ENCODE measurements around the gene VANGL1. TPM values are rescaled to one million over a fixed set of nuclear protein-coding genes. Genes with fewer than 3 reads are reported as not detected.

VANGL1 gene
- total RNA-seq, 1 experiment from 2014 or later = 13.6 TPM

DNA sequence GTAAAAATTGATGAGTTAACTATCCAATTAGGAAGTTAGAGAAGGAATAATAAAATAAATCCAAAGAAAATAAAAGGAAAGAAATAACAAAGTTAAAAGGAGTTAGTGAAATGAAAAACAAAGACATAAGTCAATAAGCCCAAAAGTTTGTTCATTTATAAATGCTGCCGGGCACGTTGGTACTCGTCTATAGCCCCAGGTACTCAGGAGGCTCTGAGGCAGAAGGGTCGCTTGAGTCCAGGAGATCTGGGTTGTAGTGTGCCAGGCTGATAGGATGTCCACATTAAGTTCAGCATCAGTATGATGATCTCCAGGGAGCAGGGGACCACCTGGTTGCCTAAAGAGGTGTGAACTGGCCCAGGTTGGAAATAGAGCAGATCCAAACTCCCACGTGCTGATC is 35.5 kb upstream of the VANGL1 start:
- H3K9me3 Mint-ChIP-seq = peaks cover 0 to 3% of the 10 kb centered on the region in 2 experiments; a peak in 2 of 5 replicates
- Histone ChIP-seq H4K20me1 (ENCODE audit: control insufficient read depth, insufficient read depth, insufficient read length) (no peaks in the 10 kb centered on the region), H2BK15ac (ENCODE audit: low read depth, low read length) (no peak overlapping the region), H3K4me1 (ENCODE audit: insufficient read depth, low read length) (peaks cover 3% of the 10 kb centered on the region; the same call in 1 of the 2 replicates), H3K23ac (ENCODE audit: insufficient read length, low read depth, low read length) (no peak overlapping the region), H3K79me1 (ENCODE audit: insufficient read depth, low read depth, low read length, poor library complexity, severe bottlenecking) (no peaks in the 10 kb centered on the region), H2BK120ac (ENCODE audit: low read depth, low read length, poor library complexity, severe bottlenecking) (no peak overlapping the region), H3K4me2 (ENCODE audit: insufficient read depth, insufficient read length, low read length) (no peak overlapping the region), H4K91ac (ENCODE audit: insufficient read length, low read depth, low read length) (no peak overlapping the region), H2AFZ (ENCODE audit: low read length) (no peak overlapping the region), H3K4ac (ENCODE audit: low read depth, low read length) (no peak overlapping the region), H3K9ac (ENCODE audit: extremely low read depth, insufficient read length, low read length) (no peak overlapping the region), H2BK5ac (ENCODE audit: insufficient read length, low read length) (no peak overlapping the region), H3K79me2 (ENCODE audit: insufficient read depth, low read length) (no peaks in the 10 kb centered on the region), H3T11ph (ENCODE audit: low read length) (no peak overlapping the region), H4K8ac (replicated peaks; ENCODE audit: insufficient read length, low read depth, low read length) (no peak overlapping the region), H3K27ac (ENCODE audit: insufficient read length, low read depth, low read length) (no peak overlapping the region), H3K23me2 (ENCODE audit: insufficient read length, low read depth, low read length, poor library complexity, severe bottlenecking) (no peaks in the 10 kb centered on the region), H3K14ac (ENCODE audit: insufficient read depth, low read length) (no peak overlapping the region), H4K5ac (ENCODE audit: insufficient read length, low read depth, low read length) (no peak overlapping the region), H3K27me3 (ENCODE audit: insufficient read depth, low read length) (no peaks in the 10 kb centered on the region), H2BK12ac (ENCODE audit: insufficient read length, low read depth, low read length) (no peak overlapping the region), H3K9me3 (ENCODE audit: control insufficient read depth, low read depth, low read length) (no peaks in the 10 kb centered on the region), H2AK5ac (ENCODE audit: insufficient read length, low read length) (no peak overlapping the region), H3K56ac (ENCODE audit: insufficient read length, low read depth, low read length) (no peak overlapping the region), H3K18ac (ENCODE audit: insufficient read length, low read depth, low read length) (no peak overlapping the region), H2BK20ac (ENCODE audit: low read depth, low read length, poor library complexity, severe bottlenecking) (no peak overlapping the region)
- H3K4me1 Mint-ChIP-seq = peaks cover 3% of the 10 kb centered on the region in 2 experiments; a peak in 3 of 4 replicates
- no peak overlapping the region for H3K4me3 Mint-ChIP-seq
- H3K27ac Mint-ChIP-seq = no peak overlapping the region
- H3K27me3 Mint-ChIP-seq (ENCODE audit: low read depth) = no peaks in the 10 kb centered on the region
- no peaks in the 10 kb centered on the region for H3K36me3 Mint-ChIP-seq (ENCODE audit: insufficient read depth in 1 of 3, low read depth in 3 of 3)
- DNase-seq = no peak
- WGBS (ENCODE audit: extremely low coverage, insufficient read length, low lambda C conversion rate) = no CpG with 5 or more reads among the region's 5 CpGs
- TF ChIP-seq, protein P1, sequence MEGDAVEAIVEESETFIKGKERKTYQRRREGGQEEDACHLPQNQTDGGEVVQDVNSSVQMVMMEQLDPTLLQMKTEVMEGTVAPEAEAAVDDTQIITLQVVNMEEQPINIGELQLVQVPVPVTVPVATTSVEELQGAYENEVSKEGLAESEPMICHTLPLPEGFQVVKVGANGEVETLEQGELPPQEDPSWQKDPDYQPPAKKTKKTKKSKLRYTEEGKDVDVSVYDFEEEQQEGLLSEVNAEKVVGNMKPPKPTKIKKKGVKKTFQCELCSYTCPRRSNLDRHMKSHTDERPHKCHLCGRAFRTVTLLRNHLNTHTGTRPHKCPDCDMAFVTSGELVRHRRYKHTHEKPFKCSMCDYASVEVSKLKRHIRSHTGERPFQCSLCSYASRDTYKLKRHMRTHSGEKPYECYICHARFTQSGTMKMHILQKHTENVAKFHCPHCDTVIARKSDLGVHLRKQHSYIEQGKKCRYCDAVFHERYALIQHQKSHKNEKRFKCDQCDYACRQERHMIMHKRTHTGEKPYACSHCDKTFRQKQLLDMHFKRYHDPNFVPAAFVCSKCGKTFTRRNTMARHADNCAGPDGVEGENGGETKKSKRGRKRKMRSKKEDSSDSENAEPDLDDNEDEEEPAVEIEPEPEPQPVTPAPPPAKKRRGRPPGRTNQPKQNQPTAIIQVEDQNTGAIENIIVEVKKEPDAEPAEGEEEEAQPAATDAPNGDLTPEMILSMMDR (conservative IDR thresholded peaks at IDR 0.05) = no peak

All from H9 (cell line).